NCI-H2227 (cell line): ENCODE data around the gene PI4KA.

Experiments used
- DNase-seq: peaks from one replicate; lab custom pipeline; 2025; ENCODE audit not compliant: unreplicated experiment; lab: John Stamatoyannopoulos, UW

PI4KA gene

DNA sequence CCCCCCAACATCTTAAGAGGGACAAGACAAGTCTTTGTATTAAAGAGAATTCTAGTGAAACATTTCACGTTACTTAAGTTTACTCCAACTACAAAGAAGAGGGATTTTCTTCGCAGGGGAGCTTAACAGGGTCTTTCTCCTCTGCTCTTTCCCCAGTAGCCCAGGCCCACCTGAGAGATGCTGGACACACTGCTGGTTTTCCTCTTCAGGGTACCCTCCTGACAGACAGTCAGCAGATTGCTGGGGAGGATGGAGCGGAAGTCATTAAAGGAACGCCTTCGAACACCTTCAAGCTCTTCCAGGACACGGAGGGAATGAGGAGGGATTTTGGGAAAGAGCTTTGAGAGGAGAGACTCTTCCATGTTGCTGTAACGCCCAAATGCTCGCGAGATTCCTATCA, 39.1 kb downstream of the PI4KA start:
- DNase-seq: no peak

DNA sequence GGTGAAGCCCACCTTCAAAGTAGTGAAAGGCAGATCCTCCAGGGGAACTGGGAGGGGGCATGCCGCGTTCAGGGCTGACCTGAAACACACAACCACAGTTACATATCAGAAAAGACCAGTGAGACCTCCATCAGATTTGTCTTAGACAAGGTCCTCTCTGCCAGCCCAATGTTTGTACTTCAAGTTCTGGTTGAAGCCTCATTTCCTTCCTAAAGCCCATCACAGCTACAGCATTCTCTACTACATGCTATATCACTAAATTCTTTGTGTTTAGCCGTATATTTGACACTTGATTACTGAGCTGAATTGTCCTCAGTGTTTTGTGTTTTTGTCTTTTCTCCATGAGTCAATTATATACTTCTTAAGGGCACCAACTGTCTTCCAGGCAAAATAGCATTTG, 40.1 kb downstream of the PI4KA start:
- no peak for DNase-seq

DNA sequence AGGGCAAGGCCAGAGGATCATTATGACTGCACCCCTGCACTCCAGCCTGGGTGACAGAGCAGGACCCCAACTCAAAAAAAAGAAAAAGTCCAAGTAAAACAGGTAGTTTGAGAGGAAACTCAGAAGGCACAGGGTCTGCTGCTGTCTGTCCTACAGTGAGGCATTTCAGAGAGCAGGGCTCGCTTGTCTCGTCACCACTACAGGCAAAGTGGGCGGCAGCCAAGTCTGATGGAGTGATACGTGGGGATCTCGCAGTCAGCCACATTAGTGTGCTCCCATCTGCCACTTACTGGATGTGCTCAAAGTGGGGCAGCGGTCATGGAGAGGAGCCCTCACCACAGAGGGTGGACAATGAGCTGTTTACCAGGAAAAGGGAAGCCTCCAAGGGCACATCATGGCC, 42.1 kb downstream of the PI4KA start:
- DNase-seq: no peak

GRCh38 chr22:20815477-20816050, 43.0 kb downstream of the PI4KA start:
- DNase-seq: no peak

GRCh38 chr22:20814221-20814808, 44.3 kb downstream of the PI4KA start:
- DNase-seq: no peak

DNA sequence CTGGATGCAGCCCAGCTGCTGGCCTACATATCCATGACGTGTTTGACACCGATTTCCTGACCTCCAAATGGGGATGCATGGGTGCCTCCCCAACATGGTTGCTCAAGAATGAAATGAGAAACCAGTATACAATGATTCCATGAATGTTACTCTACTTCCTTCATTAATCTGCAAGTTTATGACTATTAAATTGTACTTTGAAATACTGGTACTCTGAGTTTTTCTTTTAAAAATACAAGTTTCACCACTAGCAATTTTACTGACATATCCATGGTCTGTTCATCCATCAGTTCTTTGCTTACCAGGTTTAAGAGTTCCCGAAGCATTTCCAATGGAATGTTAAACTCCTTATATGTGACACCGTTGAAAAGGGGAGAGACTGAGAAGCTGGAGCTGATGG, 45.6 kb downstream of the PI4KA start:
- no peak for DNase-seq

DNA sequence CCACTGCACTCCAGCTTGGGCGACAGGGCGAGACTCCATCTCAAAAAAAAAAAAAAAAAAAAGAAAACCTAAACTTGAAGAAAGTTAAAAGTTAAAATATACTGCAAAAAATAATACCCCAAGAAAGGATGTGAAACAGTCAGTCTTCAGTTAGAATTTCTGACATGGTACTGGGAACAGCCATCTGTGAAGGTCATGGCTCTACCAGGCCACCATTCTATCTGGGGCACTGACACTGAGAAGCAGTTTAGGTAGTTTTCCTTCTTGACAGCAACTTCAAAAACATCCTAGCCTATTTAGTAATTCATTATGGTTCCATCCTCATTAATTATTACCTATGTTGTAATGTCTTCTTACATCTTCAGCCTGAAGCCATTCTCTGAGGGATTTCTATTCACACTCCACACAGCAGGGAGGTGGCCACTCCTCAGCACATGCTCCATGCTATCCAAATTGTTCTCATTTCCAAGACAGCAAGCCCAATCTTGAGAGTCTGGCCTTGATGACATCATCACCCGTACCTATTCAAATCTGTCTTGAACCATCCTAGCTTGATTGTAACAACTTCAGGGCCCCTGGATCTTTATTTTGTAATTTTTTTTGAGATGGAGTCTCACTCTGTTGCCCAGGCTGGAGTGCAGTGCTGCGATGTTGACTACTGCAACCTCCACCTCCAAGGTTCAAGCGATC, 46.5 kb downstream of the PI4KA start:
- DNase-seq: no peak

DNA sequence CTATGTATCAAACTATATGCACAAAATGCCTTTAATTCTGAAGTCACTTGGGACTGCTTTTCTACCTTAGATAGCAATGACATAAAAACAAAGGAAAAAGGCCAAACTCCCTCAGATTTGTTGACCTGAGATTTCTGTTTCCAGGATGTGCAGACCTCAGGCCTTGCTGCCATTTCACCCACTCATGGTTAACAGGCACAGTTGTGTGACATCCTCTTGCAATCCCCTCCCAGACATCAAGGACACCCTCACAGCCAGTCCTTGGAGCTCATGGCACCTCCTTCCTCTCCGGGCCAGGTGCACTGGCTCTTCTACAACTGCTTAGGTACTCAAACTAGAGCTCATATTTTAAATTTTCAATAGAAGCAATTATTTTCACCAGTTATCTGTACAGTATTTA, 47.4 kb downstream of the PI4KA start:
- DNase-seq: no peak

- no peak for DNase-seq
These were observed 48.0 kb downstream of the PI4KA start for GRCh38 chr22:20810645-20811044.

DNA sequence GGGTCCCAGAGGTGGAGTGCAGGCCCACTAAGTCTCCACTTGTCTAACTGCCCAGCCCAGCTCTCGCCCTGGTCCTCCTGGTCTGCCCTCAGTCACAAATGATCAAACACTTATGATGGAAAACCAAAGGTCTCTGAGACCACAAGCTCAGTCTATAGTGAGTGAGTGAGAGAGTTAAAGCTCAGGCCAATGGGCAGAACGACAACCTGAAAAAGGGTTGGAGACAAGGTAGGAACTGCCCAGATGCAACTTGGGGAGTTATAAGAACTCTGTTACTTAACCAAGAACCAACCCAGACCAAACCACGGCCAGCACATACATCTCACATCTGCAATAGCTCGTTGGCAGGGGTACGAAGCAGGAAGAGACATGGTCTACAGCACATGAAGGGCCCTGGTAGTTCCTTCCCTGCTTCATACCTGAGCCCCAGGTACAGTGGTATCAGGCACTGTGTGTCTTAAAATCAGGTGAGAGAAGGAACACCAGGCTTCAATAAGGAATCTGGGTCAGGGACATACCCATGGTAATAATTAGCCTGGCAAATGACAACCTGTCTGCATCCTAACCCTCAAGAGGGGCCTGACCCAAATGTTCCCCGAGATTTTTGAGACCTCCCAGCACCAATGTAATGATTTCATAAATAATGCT, 48.9 kb downstream of the PI4KA start:
- no peak for DNase-seq

- DNase-seq: no peak
These were observed 49.8 kb downstream of the PI4KA start for GRCh38 chr22:20808844-20809243.

GRCh38 chr22:20807315-20807752, 51.3 kb downstream of the PI4KA start:
- no peak for DNase-seq

GRCh38 chr22:20805972-20806471, 52.6 kb downstream of the PI4KA start:
- no peak for DNase-seq

- no peak for DNase-seq
These were observed 54.0 kb downstream of the PI4KA start for GRCh38 chr22:20804650-20805049.

DNA sequence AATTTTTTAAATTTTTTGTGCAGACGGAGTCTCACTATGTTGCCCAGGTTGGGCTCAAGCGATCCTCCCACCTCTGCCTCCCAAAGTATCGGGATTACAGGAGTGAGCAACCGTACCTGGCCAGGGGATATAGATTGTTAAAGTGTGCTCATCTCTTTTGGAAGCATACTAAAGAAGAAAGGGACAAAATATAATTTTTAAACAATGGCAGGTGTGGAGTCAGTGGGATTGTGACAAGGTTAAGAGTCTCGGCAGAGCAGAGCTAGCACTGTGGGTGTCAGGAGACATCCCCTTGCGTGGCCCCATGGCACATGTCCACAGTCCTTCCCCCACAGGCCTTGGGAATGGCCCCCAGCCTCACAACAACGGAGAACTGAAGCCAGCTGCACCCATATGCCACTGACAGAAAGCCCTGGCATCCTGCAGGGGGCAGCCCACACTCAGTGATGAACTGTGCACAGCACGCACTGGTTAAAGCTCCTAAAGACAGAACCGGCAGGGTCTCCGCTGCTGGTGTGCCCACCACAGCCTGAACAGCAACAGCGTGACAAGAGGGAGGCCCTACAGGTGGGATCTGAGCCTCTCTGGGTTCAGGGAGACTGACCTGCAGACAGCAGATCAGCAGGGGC, 54.8 kb downstream of the PI4KA start:
- peak; percentile 29 for DNase-seq

- DNase-seq: no peak
These were observed 55.6 kb downstream of the PI4KA start for GRCh38 chr22:20802922-20803553.

GRCh38 chr22:20802452-20802851, 56.2 kb downstream of the PI4KA start:
- no peak for DNase-seq

- no peak for DNase-seq
These were observed 59.2 kb downstream of the PI4KA start for GRCh38 chr22:20799449-20799848.

GRCh38 chr22:20798974-20799373, 59.6 kb downstream of the PI4KA start:
- no peak for DNase-seq

- no peak for DNase-seq
These were observed 60.4 kb downstream of the PI4KA start for GRCh38 chr22:20798218-20798617.

- no peak for DNase-seq
These were observed 61.9 kb downstream of the PI4KA start for GRCh38 chr22:20796731-20797130.
